ENCODE results near the gene NET1.

NET1 gene

GRCh38 chr10:5453749-5454489, 41.6 kb downstream of the NET1 start:
- no peak for DNase-seq (ENCODE audit: low spot score)
- in situ Hi-C loops (cut with MboI; ENCODE audit: low sequenced_read_pairs, unreplicated experiment) = no loop called here
- TF ChIP-seq, protein P1, sequence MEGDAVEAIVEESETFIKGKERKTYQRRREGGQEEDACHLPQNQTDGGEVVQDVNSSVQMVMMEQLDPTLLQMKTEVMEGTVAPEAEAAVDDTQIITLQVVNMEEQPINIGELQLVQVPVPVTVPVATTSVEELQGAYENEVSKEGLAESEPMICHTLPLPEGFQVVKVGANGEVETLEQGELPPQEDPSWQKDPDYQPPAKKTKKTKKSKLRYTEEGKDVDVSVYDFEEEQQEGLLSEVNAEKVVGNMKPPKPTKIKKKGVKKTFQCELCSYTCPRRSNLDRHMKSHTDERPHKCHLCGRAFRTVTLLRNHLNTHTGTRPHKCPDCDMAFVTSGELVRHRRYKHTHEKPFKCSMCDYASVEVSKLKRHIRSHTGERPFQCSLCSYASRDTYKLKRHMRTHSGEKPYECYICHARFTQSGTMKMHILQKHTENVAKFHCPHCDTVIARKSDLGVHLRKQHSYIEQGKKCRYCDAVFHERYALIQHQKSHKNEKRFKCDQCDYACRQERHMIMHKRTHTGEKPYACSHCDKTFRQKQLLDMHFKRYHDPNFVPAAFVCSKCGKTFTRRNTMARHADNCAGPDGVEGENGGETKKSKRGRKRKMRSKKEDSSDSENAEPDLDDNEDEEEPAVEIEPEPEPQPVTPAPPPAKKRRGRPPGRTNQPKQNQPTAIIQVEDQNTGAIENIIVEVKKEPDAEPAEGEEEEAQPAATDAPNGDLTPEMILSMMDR (IDR thresholded peaks at IDR 0.05; ENCODE audit: borderline replicate concordance, control extremely low read depth, extremely low read depth, insufficient read depth, missing control alignments) = no peak

GRCh38 chr10:5456563-5456962, 44.2 kb downstream of the NET1 start:
- TF ChIP-seq, protein P1 (IDR thresholded peaks at IDR 0.05; ENCODE audit: borderline replicate concordance, control extremely low read depth, extremely low read depth, insufficient read depth, missing control alignments) = no peak
- DNase-seq (ENCODE audit: low spot score) = no peak
- in situ Hi-C loops (cut with MboI; ENCODE audit: low sequenced_read_pairs, unreplicated experiment) = no loop called here

GRCh38 chr10:5457741-5458140, 45.4 kb downstream of the NET1 start:
- TF ChIP-seq, protein P1 (IDR thresholded peaks at IDR 0.05; ENCODE audit: borderline replicate concordance, control extremely low read depth, extremely low read depth, insufficient read depth, missing control alignments) = no peak
- in situ Hi-C loops (cut with MboI; ENCODE audit: low sequenced_read_pairs, unreplicated experiment) = no loop called here
- DNase-seq (ENCODE audit: low spot score) = no peak

DNA sequence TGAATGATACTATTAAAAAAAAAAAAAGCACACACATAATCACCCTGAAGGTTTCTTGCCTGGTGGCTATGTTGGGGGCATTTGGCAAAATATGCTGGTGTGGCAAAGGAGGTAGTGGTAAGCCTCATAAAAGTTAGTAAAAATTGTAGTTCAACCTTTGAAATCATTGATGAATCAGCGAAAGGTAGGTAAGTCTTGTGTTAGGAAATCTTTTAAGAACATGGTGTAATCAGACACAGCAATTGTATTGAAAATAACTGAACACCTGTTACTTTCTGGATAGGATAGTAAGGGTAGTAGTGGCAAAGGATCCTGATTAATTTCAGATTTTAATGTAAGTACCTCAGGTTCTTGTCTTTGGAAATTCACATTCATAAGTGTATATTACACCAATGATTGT, 46.1 kb downstream of the NET1 start:
- in situ Hi-C loops (cut with MboI; ENCODE audit: low sequenced_read_pairs, unreplicated experiment) = no loop called here
- DNase-seq (ENCODE audit: low spot score) = no peak
- TF ChIP-seq, protein P1 (IDR thresholded peaks at IDR 0.05; ENCODE audit: borderline replicate concordance, control extremely low read depth, extremely low read depth, insufficient read depth, missing control alignments) = no peak

DNA sequence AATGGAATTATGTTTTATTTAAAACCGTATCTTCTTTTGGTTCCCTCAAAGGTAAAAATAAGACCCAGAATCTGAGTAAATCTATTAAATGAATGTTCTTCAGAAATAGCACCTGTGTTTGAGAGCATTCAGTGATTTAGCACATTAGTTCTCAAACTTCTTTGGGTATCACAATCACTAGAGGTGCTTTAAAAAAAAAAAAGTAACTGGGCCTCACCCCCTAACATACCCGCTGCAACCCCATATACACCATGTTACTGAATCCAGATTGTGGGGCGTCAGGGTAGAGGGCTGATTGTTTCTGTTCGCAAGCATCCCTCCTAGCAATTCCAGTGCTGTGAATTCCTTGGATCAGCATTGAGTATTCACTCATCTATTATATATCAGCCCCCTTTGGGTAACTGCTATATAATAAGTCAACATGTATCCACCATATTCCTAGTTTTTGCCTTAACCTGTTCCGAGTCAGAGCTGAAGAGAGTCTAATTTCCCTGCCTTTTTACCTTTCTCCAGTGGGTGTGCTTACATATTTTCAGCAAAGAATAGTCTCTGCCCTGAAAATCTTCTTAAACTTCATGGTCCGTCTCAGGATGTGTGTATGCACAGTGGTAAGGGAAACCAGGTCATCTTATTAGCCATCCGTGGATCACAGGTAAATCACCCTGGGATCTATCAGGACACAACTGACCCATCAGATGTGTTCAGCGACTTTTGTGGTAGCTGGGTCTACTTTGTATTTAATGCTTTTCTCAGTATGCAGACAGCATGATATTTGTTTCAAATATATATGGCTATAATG, 46.8 kb downstream of the NET1 start:
- TF ChIP-seq, protein P1 (IDR thresholded peaks at IDR 0.05; ENCODE audit: borderline replicate concordance, control extremely low read depth, extremely low read depth, insufficient read depth, missing control alignments) = no peak
- DNase-seq (ENCODE audit: low spot score) = no peak
- in situ Hi-C loops (cut with MboI; ENCODE audit: low sequenced_read_pairs, unreplicated experiment) = no loop called here

- DNase-seq (ENCODE audit: low spot score) = no peak
- TF ChIP-seq, protein P1 (IDR thresholded peaks at IDR 0.05; ENCODE audit: borderline replicate concordance, control extremely low read depth, extremely low read depth, insufficient read depth, missing control alignments) = no peak
- in situ Hi-C loops (cut with MboI; ENCODE audit: low sequenced_read_pairs, unreplicated experiment) = no loop called here
These were observed 48.3 kb downstream of the NET1 start for GRCh38 chr10:5460468-5461202.
